Measurements from ENCODE around the gene MBNL2.

MBNL2 gene

GRCh38 chr13:97306106-97306505, 84.0 kb downstream of the MBNL2 start:
- no peak for DNase-seq

GRCh38 chr13:97306645-97307044, 84.5 kb downstream of the MBNL2 start:
- DNase-seq = no peak

- DNase-seq = no peak
Measured at GRCh38 chr13:97307118-97307881, 85.2 kb downstream of the MBNL2 start.

- peak; percentile 51 for DNase-seq
Measured at GRCh38 chr13:97307882-97308624, 85.9 kb downstream of the MBNL2 start.

GRCh38 chr13:97308735-97309429, 86.7 kb downstream of the MBNL2 start:
- DNase-seq = no peak

- DNase-seq = peak; percentile 91
Measured at GRCh38 chr13:97310809-97311436, 88.8 kb downstream of the MBNL2 start.

- no peak for DNase-seq
Measured at GRCh38 chr13:97311956-97312355, 89.8 kb downstream of the MBNL2 start.

GRCh38 chr13:97313551-97314260, 91.6 kb downstream of the MBNL2 start:
- no peak for DNase-seq

GRCh38 chr13:97316390-97316789, 94.3 kb downstream of the MBNL2 start:
- no peak for DNase-seq

- no peak for DNase-seq
Measured at GRCh38 chr13:97317933-97318332, 95.8 kb downstream of the MBNL2 start.

GRCh38 chr13:97318532-97318931, 96.4 kb downstream of the MBNL2 start:
- DNase-seq = no peak

GRCh38 chr13:97319113-97319720, 97.1 kb downstream of the MBNL2 start:
- DNase-seq = no peak

GRCh38 chr13:97321101-97321500, 99.0 kb downstream of the MBNL2 start:
- DNase-seq = no peak

- DNase-seq = no peak
Measured at GRCh38 chr13:97321616-97322321, 99.6 kb downstream of the MBNL2 start.

- DNase-seq = no peak
Measured at GRCh38 chr13:97322740-97323342, 100.7 kb downstream of the MBNL2 start.

- DNase-seq = no peak
Measured at GRCh38 chr13:97324115-97324514, 102.0 kb downstream of the MBNL2 start.

GRCh38 chr13:97325738-97326137, 103.6 kb downstream of the MBNL2 start:
- DNase-seq = no peak

GRCh38 chr13:97327086-97327485, 105.0 kb downstream of the MBNL2 start:
- no peak for DNase-seq

- DNase-seq = no peak
Measured at GRCh38 chr13:97327506-97328221, 105.5 kb downstream of the MBNL2 start.

GRCh38 chr13:97328222-97328790, 106.2 kb downstream of the MBNL2 start:
- no peak for DNase-seq

Measured in NCI-H1092 treated with DMSO at 0.1 percent for 48 hours (cell line).